LNCaP clone FGC (cell line): ENCODE results near the gene STK17B.
"Not testable (repeated sequence)": the region's sequence is repeated elsewhere in the genome, so short reads cannot be mapped to it uniquely, and the experiment has no call there.

Experiments
- DNase-seq: peaks from one replicate; pipeline ENCODE4 v3.0.0-alpha.2; 2011; ENCODE audit warnings: low read depth
- H3K4me3 ChIP-seq: 2 replicates; pipeline ENCODE4 v1.5.1; 2011; ENCODE audit warnings: mild to moderate bottlenecking, low read depth, low read length, control low read depth
- CTCF ChIP-seq: IDR thresholded peaks from 2 replicates; pipeline ENCODE4 v1.5.1; 2012; ENCODE audit warnings: mild to moderate bottlenecking; ENCODE audit not compliant: control insufficient read depth, insufficient read depth; ENCODE audit errors: extremely low read depth

Gene STK17B

DNA sequence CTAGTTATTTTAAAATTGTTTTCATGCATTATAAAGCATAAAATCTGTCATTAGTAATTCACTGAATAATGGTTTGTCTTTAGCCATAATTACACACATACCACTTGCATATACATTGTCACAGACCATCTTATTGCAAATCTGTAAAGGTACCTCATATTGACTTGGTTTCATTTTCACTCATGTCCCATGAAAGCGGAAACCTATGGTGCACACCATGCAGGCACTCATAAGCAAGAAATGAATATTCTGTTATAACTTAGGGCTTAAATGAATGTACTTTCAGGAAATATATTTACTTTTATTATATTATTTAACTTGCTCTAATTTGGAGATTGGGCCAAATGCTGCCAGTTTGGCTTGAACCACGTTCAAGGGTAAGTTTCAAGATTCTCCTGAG lies 29.2 kb upstream of the STK17B start:
- no peak overlapping the region for H3K4me3 ChIP-seq
- DNase-seq = no peak
- no peak for TF ChIP-seq CTCF

DNA sequence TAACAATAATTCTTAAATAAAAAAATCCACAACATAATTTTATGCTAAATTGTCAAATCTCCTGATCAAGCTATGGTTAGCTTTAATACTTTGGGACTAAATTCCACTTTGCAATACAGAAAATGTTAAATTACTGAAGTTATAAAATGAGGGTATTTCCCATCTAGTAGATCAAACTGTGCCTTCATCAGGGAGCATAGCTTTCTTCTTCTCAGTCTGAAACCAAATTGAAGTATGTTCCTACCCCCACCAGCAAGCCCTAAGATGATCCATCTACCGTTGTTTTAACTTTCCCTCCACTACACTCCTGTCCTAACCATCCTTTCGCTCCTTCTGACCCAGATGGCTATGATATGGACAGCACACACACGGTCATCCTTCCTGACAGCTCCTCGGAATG lies 24.4 kb upstream of the STK17B start:
- no peak for TF ChIP-seq CTCF
- H3K4me3 ChIP-seq = no peak overlapping the region

DNA sequence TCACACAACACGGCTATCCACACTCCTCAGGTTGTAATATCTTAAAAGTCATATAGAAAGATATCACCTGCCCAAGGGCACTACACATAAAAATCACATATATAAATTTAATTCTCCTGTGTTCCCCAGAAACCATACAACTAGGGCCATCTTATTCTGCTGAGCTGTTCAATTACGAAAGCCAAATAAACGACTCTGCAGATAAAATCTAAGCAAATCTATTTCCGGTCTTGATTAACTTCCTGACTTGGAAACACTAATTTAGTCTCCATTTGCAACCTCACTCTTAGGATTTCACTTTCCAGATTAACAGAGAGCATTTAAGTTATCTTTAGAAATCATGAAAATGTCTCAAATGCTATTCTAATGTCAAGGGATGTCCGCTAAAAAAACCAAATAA lies 23.9 kb upstream of the STK17B start:
- no peak overlapping the region for H3K4me3 ChIP-seq
- no peak for TF ChIP-seq CTCF
- no peak for DNase-seq

More for the DNA sequence above, 24.4 kb upstream of the STK17B start:
- no peak for DNase-seq

DNA sequence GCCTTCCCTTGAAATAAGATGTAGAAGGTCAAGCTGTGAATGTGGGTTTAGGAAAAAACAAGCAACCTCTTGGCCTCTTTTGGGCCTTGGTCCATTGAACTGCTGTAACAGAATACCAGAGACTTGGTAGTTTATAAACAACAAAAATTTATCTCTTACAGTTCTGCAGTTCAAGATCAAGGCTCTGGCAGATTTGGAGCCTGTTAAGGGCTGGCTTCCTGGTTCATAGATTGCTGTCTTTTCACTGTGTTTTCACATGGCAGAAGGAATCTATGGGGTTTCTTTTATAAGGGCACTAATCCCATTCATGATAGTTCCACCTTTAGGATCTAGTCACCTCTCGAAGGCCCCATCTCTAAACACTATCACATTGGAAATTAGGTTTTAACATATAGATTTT lies 20.2 kb upstream of the STK17B start:
- no peak for DNase-seq
- H3K4me3 ChIP-seq = no peak overlapping the region
- no peak for TF ChIP-seq CTCF

GRCh38 chr2:196187898-196188458 lies 16.6 kb upstream of the STK17B start:
- no peak for TF ChIP-seq CTCF
- H3K4me3 ChIP-seq = no peak overlapping the region
- no peak for DNase-seq

- not testable (repeated sequence) for DNase-seq, H3K4me3 ChIP-seq
Observed at GRCh38 chr2:196187175-196187700, 15.9 kb upstream of the STK17B start.

DNA sequence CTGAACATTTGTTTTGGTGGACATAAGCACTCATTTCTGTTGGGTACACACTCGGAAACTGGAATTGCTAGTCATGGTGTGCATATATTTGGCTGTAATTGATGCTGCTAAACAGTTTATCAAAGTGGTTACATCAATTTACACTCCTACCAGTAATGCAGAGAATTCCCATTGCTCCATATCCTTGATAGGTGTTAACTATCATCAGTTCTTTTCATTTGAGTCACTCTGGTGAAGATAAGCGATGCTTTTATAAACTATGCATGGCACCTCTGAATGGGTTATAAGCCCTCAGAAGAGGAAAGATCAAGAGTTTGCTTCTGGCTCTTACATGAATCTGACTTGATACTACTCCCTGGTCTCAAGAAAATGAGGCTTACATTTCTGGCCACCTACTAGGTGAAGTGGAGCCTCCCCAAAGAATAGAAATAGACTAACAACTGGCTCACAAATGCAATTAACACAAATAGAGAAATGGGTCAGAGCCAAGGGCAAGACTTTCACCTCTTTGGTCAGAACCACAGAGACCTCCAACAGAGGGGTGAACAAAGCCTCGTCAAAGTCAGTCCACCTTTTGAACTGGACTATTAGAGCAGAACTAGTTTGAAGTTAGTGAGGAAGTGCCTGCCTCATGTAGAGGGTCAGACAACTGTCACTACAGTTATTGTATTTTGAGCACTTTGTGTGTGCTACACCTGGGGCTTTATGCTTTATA lies 15.0 kb upstream of the STK17B start:
- DNase-seq = no peak
- TF ChIP-seq CTCF = no peak
- H3K4me3 ChIP-seq = no peak overlapping the region
